Measurements from ENCODE around the gene IFNL3.
"Not testable (repeated sequence)": the region's sequence is repeated elsewhere in the genome, so short reads cannot be mapped to it uniquely, and the experiment has no call there.

Gene IFNL3

DNA sequence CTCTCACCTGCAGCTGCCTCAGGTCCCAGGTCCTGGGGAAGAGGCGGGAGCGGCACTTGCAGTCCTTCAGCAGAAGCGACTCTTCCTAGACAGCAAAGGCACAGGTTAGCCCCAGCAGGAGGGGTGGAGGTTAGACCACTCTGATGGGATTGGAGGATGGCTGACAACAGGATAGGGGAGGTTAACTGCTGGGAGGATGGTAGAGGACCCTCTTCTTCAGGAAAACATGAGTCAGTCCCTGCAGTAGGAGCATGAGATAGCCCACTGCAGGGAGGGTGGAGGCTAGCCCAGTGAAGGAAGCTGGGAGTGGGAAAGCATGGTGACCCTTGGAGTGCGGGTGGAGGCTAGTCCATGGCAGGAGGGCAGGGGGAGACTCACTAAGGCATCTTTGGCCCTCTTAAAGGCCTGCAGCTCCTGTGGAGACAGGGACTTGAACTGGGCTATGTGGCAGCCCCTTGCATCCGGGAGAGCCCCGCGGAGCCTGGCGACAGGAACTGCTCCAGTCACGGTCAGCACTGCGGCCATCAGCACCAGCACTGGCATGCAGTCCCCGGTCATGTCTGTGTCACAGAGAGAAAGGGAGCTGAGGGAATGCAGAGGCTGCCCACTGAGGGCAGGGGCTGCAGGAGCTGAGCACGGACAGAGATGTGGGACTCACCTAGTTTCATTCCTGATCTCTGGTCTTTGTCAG is at the start of gene IFNL3:
TSS of gene IFNL3 (minus strand) at position 597 of the 691 bp plus-strand sequence. CDS start at position 558, 39 bp downstream.
- DNase-seq (ENCODE audit: low read depth): not testable (repeated sequence)

- no peak for DNase-seq (ENCODE audit: low read depth)
Observed at GRCh38 chr19:39293394-39293793, 48.6 kb upstream of the IFNL3 start.

DNA sequence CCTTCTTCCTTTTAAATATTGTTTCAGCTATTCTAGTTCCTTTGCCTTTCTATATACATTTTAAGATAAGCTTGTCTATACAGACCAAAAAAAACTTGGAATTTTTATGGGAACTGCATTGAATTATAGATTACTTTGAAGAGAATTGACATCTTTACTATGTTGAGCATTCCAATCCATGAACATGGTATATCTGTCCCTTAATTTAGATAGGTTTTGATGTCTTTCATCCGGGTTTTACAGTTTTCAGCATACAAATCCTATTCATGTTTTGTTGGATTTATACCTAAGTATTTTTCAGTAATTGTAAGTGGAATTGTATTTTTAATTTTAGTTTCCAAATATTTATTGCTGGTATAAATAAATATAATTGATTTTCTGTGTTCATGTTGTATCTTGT is 39.2 kb upstream of the IFNL3 start:
- no peak for DNase-seq (ENCODE audit: low read depth)

DNA sequence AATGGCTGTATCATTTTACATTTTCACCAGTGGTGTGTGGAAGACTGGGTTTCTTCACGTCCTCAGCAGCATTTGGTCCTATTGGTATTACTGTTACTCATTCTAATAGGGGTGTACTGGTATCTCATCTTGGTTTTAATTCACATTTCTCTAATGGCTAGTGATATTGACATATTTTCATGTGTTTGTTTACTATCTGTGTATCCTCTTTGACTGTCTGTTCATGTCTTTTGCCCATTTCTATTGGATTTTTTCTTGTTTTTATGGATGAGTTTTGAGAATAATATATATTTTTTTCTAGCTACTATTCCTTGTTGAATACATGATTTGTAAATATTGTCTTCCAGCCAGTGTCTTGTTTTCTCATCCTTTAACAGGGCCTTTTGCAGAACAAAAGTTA is 37.2 kb upstream of the IFNL3 start:
- no peak for DNase-seq (ENCODE audit: low read depth)

DNA sequence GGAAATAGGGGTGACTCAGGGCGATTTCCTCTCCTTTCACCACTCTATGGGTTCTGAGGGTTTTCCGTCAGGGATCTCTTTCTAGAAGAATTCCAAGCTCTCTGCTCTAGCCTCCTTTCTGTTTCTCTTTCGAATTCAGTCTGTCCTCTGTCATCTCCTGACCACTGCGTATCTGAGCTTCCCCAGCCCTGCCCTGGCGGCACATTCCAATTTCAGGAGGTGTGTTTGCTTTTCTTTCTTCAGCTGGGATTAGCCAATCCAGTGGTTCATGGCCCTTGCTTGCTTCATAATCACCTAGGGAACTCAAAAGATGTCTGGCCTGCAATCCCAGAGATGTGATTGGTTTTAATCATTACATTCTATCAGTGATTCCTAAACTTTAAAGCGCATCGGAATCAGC is 32.8 kb upstream of the IFNL3 start:
- no peak for DNase-seq (ENCODE audit: low read depth)

DNA sequence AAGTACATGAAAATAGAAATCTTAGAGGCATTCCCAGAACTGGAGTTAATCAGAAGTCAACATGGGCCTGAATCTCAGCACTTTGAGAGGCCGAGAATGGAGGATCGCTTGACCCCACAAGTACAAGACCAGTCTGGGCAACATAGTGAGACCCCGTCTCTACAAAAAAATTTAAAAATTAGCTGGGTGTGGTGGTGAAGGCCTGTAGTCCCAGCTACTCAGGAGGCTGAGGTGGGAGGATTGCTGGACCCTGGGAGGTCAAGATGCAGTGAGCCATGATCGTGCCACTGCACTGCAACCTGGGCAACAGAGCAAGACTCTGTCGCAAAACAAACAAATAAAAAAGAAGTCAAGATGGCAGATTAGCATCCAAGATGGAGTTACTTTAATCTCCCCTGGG is 31.9 kb upstream of the IFNL3 start:
- DNase-seq (ENCODE audit: low read depth): no peak

DNA sequence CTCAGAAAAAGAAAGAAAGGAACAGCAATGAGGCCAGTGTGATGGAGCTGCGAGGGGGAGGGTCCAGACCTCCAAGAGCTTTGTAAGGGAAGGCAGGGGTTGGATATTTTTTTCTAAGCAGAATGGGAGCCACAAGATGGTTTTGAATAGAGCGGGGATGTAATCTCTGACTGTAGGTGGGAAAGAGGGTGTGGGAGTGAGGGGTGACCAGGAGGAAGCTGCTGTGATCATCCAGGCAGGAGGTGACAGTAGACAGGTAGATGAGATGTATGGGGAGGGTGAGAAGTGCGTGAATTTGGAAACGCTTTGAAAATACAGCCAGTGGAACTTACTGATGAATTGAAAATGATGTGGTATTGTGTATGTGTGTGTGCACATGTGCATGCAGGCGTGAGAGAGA is 30.8 kb upstream of the IFNL3 start:
- DNase-seq (ENCODE audit: low read depth): no peak

GRCh38 chr19:39273859-39274258 is 29.1 kb upstream of the IFNL3 start:
- DNase-seq (ENCODE audit: low read depth): not testable (repeated sequence)

DNA sequence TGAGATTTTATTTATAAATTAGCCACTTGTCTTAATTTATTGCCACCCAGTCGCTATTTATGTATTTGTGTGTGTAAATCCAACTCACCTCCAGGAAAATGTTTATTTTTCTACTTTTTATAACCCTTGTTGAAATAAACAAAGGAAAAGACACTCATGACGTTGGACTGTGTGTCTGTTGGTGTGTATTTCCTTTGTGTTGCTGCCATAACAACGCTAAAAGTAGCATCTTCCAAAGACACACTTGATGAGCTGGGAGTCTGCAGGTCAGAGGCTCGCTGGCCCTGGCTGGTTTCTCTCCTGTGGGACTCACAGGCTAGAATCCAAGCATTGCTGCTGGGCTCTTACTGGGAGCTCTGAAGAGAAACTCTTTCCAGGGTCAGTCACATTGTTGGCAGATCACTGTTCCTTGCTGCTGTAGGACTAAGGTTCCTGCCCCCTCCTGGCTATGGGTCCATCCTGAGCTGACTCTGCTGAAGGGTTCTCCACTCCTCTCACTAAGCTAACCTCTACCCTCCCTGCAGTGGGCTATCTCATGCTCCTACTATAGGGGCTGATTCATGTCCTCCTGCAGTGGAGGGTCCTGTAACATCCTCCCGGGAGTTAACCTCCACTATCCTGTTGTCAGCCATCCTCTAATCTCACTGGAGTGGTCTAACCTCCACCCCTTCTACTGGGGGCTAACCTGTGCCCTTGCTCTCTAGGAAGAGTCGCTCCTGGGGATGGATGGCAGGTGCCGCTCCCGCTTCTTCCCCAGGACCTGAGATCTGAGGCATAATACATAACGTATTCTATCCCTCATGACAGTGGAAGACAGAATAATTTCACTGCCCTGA is 25.4 kb upstream of the IFNL3 start:
- no peak for DNase-seq (ENCODE audit: low read depth)

GRCh38 chr19:39269369-39269768 is 24.6 kb upstream of the IFNL3 start:
- not testable (repeated sequence) for DNase-seq (ENCODE audit: low read depth)

DNA sequence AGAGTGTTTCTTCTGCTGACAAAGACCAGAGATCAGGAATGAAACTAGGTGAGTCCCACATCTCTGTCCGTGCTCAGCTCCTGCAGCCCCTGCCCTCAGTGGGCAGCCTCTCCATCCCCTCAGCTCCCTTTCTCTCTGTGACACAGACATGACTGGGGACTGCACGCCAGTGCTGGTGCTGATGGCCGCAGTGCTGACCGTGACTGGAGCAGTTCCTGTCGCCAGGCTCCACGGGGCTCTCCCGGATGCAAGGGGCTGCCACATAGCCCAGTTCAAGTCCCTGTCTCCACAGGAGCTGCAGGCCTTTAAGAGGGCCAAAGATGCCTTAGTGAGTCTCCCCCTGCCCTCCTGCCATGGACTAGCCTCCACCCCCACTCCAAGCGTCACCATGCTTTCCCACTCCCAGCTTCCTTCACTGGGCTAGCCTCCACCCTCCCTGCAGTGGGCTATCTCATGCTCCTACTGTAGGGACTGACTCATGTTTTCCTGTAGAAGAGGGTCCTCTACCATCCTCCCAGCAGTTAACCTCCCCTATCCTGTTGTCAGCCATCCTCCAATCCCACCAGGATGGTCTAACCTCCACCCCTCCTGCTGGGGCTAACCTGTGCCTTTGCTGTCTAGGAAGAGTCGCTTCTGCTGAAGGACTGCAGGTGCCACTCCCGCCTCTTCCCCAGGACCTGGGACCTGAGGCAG is 23.9 kb upstream of the IFNL3 start:
- not testable (repeated sequence) for DNase-seq (ENCODE audit: low read depth)

DNA sequence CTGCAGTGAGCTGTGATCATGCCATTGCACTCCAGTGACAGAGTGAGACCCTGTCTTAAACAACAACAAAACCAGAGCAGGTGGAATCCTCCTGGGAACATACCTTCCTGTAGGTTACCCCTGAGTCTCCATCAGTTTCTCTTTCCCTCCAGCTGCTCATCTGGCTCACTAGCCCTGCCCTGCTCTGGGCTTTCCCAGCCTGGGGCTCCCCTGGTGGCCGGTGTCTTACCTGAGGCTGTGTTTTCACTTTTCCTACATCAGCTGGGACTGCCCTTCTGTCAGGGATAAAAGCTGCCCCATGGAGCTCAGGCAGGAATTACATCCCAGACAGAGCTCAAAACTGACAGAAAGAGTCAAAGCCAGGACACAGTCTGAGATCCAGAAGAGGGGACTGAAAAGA is 23.3 kb upstream of the IFNL3 start, which contains the start of gene IFNL2:
TSS of gene IFNL2 (plus strand) at position 312 of the 400 bp plus-strand sequence. CDS start 173 bp downstream, outside the sequence.
- DNase-seq (ENCODE audit: low read depth): not testable (repeated sequence)

DNA sequence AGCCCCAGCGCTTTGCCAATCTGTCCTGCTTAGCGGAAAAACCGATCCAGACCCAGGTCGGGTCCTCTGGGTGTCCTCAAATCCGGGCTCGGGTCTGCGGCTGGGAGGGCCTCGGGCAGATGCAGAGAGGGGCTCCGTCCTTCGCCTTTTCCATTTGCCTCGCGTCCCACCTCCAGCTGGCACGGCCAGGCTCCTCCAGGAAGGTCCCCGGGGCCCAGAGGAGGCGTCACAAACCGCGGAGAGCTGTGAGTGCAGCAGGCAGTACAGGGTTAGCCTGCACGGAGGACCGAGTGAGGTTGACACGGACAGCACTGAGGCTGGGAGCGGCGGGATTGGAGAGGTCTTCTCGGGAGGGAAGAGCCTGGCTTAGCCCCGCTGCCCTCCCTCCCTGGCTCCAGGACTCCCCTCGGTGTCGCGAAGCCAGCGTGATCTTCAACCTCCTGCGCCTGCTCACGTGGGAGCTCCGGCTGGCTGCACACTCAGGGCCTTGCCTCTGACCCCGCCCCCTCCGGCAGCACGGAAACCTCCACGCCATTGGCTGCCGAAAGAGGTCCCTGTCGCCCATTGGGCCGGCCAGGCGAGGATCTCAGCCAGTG is 20.6 kb upstream of the IFNL3 start:
- DNase-seq (ENCODE audit: low read depth): no peak

GRCh38 chr19:39264306-39265290 is 19.8 kb upstream of the IFNL3 start:
- no peak for DNase-seq (ENCODE audit: low read depth)

DNA sequence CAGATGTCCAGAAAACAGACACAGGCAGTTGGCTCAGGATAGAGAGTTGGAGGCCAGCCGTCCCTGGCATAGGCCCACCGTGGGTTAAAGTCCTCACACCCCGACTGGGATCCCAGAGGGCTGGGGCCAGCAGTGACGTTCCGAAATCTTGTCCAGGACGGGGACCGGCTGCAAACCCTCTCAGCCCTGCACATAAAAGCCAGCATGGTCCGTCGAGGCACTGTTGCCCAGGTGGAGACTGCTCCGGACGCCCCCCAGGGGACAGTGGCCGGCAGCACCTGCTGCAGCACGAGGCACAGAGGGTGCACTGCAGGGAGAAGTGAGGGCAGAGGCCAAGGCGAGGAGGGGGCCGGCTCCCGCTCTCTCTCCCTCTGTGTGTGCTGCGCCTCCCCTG is 19.1 kb upstream of the IFNL3 start:
- DNase-seq (ENCODE audit: low read depth): no peak

DNA sequence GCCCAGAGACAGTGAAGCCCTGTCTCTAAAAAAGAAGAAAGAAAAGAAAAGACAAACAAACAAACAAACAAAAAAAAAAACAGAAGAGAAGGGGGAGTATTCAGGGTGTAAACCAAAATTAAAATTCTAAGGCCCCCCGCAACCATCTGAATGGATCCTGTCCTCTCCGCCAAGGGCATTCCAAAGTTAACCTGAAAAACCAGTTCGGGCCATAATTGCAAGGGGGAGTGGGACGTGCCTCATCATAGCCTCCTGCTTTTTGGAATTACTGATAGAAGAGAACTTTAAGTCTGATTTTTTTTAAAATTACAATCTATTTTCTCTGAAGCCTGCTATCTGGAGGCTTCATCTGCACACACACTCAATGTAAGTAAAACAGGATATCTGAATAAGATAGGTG is 17.7 kb upstream of the IFNL3 start:
- no peak for DNase-seq (ENCODE audit: low read depth)

DNA sequence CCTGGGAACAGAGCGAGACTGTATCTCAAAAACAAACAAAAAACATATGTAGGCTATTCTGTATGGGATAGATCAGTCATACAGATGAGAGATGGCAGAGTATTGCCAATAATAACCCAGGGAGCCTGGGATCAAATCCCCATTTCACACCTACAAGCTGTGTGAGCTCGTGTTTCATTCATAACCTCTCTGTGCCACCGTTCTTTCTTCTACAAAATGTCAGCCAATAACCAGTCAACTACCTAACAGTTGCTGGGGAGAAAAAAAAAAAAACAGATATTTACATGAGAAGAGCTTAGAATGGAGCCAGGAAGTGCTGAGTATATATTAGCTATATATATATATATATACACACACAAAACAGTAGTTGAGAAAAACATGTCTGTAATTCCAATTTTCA is 16.9 kb upstream of the IFNL3 start:
- no peak for DNase-seq (ENCODE audit: low read depth)

DNA sequence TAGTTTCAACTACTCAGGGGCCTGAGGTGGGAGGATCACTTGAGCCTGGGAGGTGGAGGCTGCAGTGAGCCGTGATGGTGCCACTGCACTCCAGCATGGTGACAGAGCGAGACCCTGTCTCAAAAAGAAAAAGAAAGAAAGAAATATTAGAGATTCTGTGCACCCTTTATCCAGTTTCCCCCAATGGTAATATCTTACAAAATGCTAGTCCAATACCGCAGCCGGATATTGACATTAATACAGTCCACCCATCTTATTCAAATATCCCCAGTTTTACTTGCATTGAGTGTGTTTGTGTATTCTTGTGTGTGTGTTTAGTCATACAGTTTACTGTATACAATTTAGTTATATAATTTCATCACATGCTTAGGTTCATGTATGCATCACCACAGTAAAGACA is 12.4 kb upstream of the IFNL3 start:
- no peak for DNase-seq (ENCODE audit: low read depth)

GRCh38 chr19:39254531-39255345 is 9.9 kb upstream of the IFNL3 start:
- no peak for DNase-seq (ENCODE audit: low read depth)

Measured in fibroblast of the conjunctiva (primary cell).